GM12878 (cell line): ENCODE data around the gene TM4SF1. TPM values are rescaled to one million over a fixed set of nuclear protein-coding genes. Genes with fewer than 3 reads are reported as not detected.

Source experiments
- BCL11A ChIP-seq: IDR thresholded peaks from 2 replicates; pipeline ENCODE4 v1.6.1; 2011; ENCODE audit warnings: low read depth, low read length
- BCL3 ChIP-seq: IDR thresholded peaks from 2 replicates; pipeline ENCODE4 v1.6.1; 2011; ENCODE audit warnings: borderline replicate concordance, low read depth, mild to moderate bottlenecking, moderate library complexity, low read length; ENCODE audit not compliant: insufficient read depth, poor library complexity, severe bottlenecking
- BRCA1 ChIP-seq: IDR thresholded peaks from 2 replicates; pipeline ENCODE4 v1.6.1; 2011; ENCODE audit warnings: low read depth, low read length, improper control_type of control experiment
- E2F8 ChIP-seq: fragments of 450-650 bp; IDR thresholded peaks from 2 replicates; pipeline ENCODE4 v1.6.1; 2018; ENCODE audit warnings: mild to moderate bottlenecking, low read depth, moderate library complexity; ENCODE audit not compliant: partially characterized antibody
- FOS ChIP-seq: IDR thresholded peaks from 3 replicates; pipeline ENCODE4 v1.6.1; 2011; ENCODE audit warnings: borderline replicate concordance; ENCODE audit not compliant: insufficient read length; ENCODE audit errors: extremely low read depth
- HDAC6 ChIP-seq: fragments of 200-600 bp; sonication (generic); IDR thresholded peaks from one replicate; pipeline ENCODE4 v1.8.0; 2017; ENCODE audit warnings: antibody characterized with exemption; ENCODE audit not compliant: unreplicated experiment
- HDGF ChIP-seq: fragments of 450-650 bp; IDR thresholded peaks from 2 replicates; pipeline ENCODE4 v1.6.1; 2016; ENCODE audit warnings: antibody characterized with exemption
- MXI1 ChIP-seq: fragments of 150-350 bp; IDR thresholded peaks from 2 replicates; pipeline ENCODE4 v1.6.1; 2011; ENCODE audit warnings: low read depth, mild to moderate bottlenecking, inconsistent platforms, low read length, improper control_type of control experiment
- MYB ChIP-seq: fragments of 150-350 bp; IDR thresholded peaks from 2 replicates; pipeline ENCODE4 v1.6.1; 2014; ENCODE audit warnings: mild to moderate bottlenecking, low read depth, low read length, borderline replicate concordance
- NBN ChIP-seq: fragments of 450-650 bp; IDR thresholded peaks from 2 replicates; pipeline ENCODE4 v1.6.1; 2016
- NFXL1 ChIP-seq: fragments of 450-650 bp; IDR thresholded peaks from 2 replicates; pipeline ENCODE4 v1.6.1; 2017; ENCODE audit warnings: antibody characterized with exemption, mild to moderate bottlenecking, borderline replicate concordance
- NFYB ChIP-seq: IDR thresholded peaks from 2 replicates; pipeline ENCODE4 v1.6.1; 2011; ENCODE audit warnings: low read depth, mild to moderate bottlenecking, low read length, improper control_type of control experiment, moderate library complexity; ENCODE audit not compliant: insufficient read depth
- POLR2AphosphoS5 ChIP-seq: IDR thresholded peaks from 2 replicates; pipeline ENCODE4 v1.6.1; 2011; ENCODE audit warnings: mild to moderate bottlenecking, low read length, inconsistent platforms
- RAD21 ChIP-seq: IDR thresholded peaks from 2 replicates; pipeline ENCODE4 v1.6.1; 2011; ENCODE audit warnings: mild to moderate bottlenecking, low read depth, low read length, moderate library complexity; ENCODE audit not compliant: insufficient read depth
- SMAD5 ChIP-seq: IDR thresholded peaks from 2 replicates; pipeline ENCODE4 v1.6.1; 2016; ENCODE audit warnings: antibody characterized with exemption, low read depth
- SMC3 ChIP-seq: IDR thresholded peaks from 2 replicates; pipeline ENCODE4 v1.6.1; 2011; ENCODE audit warnings: low read length, improper control_type of control experiment, borderline replicate concordance
- SREBF1 ChIP-seq: IDR thresholded peaks from 2 replicates; pipeline ENCODE4 v1.6.1; 2012; ENCODE audit warnings: mild to moderate bottlenecking, low read length
- SUZ12 ChIP-seq: fragments of 200-600 bp; sonication (generic); IDR thresholded peaks from one replicate; pipeline ENCODE4 v1.6.1; 2018; ENCODE audit warnings: antibody characterized with exemption, mild to moderate bottlenecking; ENCODE audit not compliant: unreplicated experiment
- TCF12 ChIP-seq: IDR thresholded peaks from 2 replicates; pipeline ENCODE4 v1.6.1; 2011; ENCODE audit warnings: low read depth, mild to moderate bottlenecking, low read length
- TCF7 ChIP-seq: IDR thresholded peaks from 2 replicates; pipeline ENCODE4 v1.6.1; 2014; ENCODE audit warnings: antibody characterized with exemption, borderline replicate concordance
- WRNIP1 ChIP-seq: IDR thresholded peaks from 2 replicates; pipeline ENCODE4 v1.6.1; 2011; ENCODE audit warnings: low read depth, low read length, improper control_type of control experiment, borderline replicate concordance
- ZNF274 ChIP-seq: IDR thresholded peaks from one replicate; pipeline ENCODE4 v1.8.0; 2011; ENCODE audit not compliant: insufficient read length, insufficient read depth
- ZZZ3 ChIP-seq: IDR thresholded peaks from 2 replicates; pipeline ENCODE4 v1.6.1; 2011; ENCODE audit warnings: low read depth; ENCODE audit not compliant: control insufficient read depth, insufficient read length
- polyA plus RNA-seq, 11 experiments: library from polyadenylated mRNA; depleted of rRNA in 4 of 11; unstranded in 6 of 11; stranded (reverse) in 5 of 11; fragments of >200 nt; fragmentation: Nextera tagmentation in 4 of 11; fragmentation: Illumina TruSeq in 1 of 11; extraction: Ambion mirVana in 4 of 11; extraction: Trizol in 1 of 11; gene quantifications; 1 replicate in 1 of 11; 2 replicates in 10 of 11; pipeline versions ENCODE4 v1.2.1 to v1.2.3, GENCODE V29; 2011 to 2016; ENCODE audit warnings: inconsistent platforms in 2 of 11, missing spikeins in 2 of 11, low read depth in 1 of 11
- total RNA-seq, 4 experiments: library from RNA; depleted of rRNA in 3 of 4; stranded (reverse); fragments of >200 nt in 3 of 4; fragmentation: Illumina TruSeq in 1 of 4; extraction: Trizol in 1 of 4; gene quantifications; 2 replicates each; pipeline versions ENCODE4 v1.2.1 to v1.2.3, GENCODE V29; 2013 to 2021
- TF ChIP-seq, protein P1 (sequence below): fragments of 450-650 bp; IDR thresholded peaks from 2 replicates; pipeline ENCODE4 v1.6.1; 2018; ENCODE audit warnings: borderline replicate concordance, mild to moderate bottlenecking; ENCODE audit not compliant: partially characterized antibody
- TF ChIP-seq, protein P2 (sequence below): IDR thresholded peaks from 2 replicates; pipeline ENCODE4 v1.6.1; 2011; ENCODE audit warnings: mild to moderate bottlenecking, low read depth, low read length, moderate library complexity; ENCODE audit not compliant: insufficient replicate concordance

The TM4SF1 gene
- total and polyA plus RNA-seq, 10 of the 15 experiments (the other 5 are each of a cell fraction or from before 2014, with no cell fraction given) = 0.05 to 1.2 TPM; not detected in 8

DNA sequence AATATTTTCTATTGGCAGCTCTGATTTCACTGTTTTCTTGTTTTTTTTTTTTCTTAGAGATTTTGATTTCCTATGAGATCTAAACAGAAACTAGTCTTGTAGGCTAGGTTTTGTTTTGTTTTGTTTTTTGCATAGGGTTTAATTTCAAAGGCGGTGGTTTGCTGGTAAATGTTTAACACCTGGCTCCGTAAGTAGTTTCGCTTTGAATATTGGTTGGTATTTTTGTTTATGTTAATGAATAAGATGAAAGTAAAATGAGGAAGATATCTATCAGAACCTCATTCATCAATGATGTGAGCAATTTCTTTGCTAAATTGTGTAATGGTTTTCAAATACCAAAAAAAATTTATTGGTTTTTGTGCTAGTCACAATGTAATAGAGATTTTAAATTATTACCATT lies 39.7 kb upstream of the TM4SF1 start (continued):
- no peak for TF ChIP-seq MYB
- no peak for TF ChIP-seq RAD21
- no peak for TF ChIP-seq HDGF
- no peak for TF ChIP-seq E2F8
- TF ChIP-seq NFYB = no peak
- TF ChIP-seq BCL11A = peak; percentile 39; the same call in 1 of the 2 replicates
- TF ChIP-seq BCL3 = no peak
- TF ChIP-seq SMC3 = no peak
- peak; percentile 64; the same call in 1 of the 2 replicates for TF ChIP-seq TCF7
- 0 out of 2 replicates have a peak, but pooled peaks have one; percentile 25 for TF ChIP-seq TCF12
- no peak for TF ChIP-seq ZNF274
- peak; percentile 84 for TF ChIP-seq SREBF1
- no peak for TF ChIP-seq WRNIP1
- TF ChIP-seq HDAC6 = no peak
- no peak for TF ChIP-seq SMAD5
- TF ChIP-seq FOS = no peak
- TF ChIP-seq SUZ12 = no peak
- TF ChIP-seq NFXL1 = no peak
- TF ChIP-seq ZZZ3 = no peak
- no peak for TF ChIP-seq POLR2AphosphoS5
- peak; percentile 68; the same call in 1 of the 2 replicates for TF ChIP-seq NBN
- TF ChIP-seq, protein P1, sequence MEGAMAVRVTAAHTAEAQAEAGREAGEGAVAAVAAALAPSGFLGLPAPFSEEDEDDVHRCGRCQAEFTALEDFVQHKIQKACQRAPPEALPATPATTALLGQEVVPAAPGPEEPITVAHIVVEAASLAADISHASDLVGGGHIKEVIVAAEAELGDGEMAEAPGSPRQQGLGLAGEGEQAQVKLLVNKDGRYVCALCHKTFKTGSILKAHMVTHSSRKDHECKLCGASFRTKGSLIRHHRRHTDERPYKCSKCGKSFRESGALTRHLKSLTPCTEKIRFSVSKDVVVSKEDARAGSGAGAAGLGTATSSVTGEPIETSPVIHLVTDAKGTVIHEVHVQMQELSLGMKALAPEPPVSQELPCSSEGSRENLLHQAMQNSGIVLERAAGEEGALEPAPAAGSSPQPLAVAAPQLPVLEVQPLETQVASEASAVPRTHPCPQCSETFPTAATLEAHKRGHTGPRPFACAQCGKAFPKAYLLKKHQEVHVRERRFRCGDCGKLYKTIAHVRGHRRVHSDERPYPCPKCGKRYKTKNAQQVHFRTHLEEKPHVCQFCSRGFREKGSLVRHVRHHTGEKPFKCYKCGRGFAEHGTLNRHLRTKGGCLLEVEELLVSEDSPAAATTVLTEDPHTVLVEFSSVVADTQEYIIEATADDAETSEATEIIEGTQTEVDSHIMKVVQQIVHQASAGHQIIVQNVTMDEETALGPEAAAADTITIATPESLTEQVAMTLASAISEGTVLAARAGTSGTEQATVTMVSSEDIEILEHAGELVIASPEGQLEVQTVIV = no peak
- no peak for TF ChIP-seq MXI1
- TF ChIP-seq, protein P2, sequence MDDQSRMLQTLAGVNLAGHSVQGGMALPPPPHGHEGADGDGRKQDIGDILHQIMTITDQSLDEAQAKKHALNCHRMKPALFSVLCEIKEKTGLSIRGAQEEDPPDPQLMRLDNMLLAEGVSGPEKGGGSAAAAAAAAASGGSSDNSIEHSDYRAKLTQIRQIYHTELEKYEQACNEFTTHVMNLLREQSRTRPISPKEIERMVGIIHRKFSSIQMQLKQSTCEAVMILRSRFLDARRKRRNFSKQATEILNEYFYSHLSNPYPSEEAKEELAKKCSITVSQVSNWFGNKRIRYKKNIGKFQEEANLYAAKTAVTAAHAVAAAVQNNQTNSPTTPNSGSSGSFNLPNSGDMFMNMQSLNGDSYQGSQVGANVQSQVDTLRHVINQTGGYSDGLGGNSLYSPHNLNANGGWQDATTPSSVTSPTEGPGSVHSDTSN = no peak
- no peak for TF ChIP-seq BRCA1
